Sigmoid colon (tissue), 4 donors: Measurements from ENCODE around the gene P4HB.

Experiments
- POLR2AphosphoS5 ChIP-seq, 4 donors: sonication (generic); formaldehyde crosslinking; IDR thresholded peaks; one replicate each; pipeline ENCODE4 v1.6.1; 2017; ENCODE audit warnings: antibody characterized with exemption in 4 of 4
- TF ChIP-seq, protein P1 (sequence below), 4 experiments: fragments of 450-650 bp in 3 of 4; fragments of 200-600 bp in 1 of 4; IDR thresholded peaks; one replicate each; pipeline ENCODE4 v1.5.1; 2016 to 2019; ENCODE audit warnings: antibody characterized with exemption in 4 of 4, mild to moderate bottlenecking in 3 of 4, moderate library complexity in 2 of 4

DNA sequence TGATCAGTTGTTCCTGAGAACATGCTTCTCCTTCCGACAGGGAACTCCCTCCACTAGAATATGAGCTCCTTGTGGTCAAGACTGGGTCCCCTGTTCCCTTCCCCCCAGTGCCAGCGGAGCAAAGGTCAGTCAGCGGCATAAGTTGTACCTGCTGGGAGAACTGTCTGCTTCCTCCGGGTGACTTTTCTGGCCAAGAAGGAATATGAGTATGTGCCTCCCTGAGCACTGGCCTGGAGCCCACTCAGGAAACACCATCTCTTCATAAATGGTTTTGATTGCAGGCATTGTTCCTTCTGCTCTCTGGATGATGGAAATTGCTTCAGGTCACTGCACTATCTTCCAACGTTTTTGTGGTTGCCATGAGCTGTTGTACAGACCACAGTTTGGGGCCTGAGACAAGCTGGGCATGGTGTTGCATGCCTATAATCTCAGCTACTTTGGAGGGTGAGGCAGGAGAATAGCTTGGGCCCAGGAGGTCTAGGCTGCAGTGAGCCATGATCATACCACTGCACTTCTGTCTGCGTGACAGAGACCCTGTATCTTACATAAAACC, 2.9 kb upstream of the P4HB start:
- no peak for TF ChIP-seq POLR2AphosphoS5 (IDR thresholded peaks at IDR 0.05)
- TF ChIP-seq, protein P1, sequence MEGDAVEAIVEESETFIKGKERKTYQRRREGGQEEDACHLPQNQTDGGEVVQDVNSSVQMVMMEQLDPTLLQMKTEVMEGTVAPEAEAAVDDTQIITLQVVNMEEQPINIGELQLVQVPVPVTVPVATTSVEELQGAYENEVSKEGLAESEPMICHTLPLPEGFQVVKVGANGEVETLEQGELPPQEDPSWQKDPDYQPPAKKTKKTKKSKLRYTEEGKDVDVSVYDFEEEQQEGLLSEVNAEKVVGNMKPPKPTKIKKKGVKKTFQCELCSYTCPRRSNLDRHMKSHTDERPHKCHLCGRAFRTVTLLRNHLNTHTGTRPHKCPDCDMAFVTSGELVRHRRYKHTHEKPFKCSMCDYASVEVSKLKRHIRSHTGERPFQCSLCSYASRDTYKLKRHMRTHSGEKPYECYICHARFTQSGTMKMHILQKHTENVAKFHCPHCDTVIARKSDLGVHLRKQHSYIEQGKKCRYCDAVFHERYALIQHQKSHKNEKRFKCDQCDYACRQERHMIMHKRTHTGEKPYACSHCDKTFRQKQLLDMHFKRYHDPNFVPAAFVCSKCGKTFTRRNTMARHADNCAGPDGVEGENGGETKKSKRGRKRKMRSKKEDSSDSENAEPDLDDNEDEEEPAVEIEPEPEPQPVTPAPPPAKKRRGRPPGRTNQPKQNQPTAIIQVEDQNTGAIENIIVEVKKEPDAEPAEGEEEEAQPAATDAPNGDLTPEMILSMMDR (IDR thresholded peaks at IDR 0.05), result no peak
